B cell (primary cell): ENCODE measurements around the gene TMEM255B. TPM values are rescaled to one million over a fixed set of nuclear protein-coding genes. Genes with fewer than 3 reads are reported as not detected.

Experiments
- ATAC-seq: fragments of 200-7000 bp; cut with Tn5 transposase; one replicate; pipeline ENCODE4 v1.10.0; 2021; ENCODE audit warnings: low read depth, mild to moderate bottlenecking, moderate number of reproducible peaks, moderate library complexity
- CTCF ChIA-PET: fragments of 350-600 bp; sonication (Branson Sonifier 250); formaldehyde crosslinking; loops from one replicate; lab custom pipeline; 2021; ENCODE audit warnings: antibody characterized with exemption, inconsistent platforms; lab: Charles Lee
- POLR2A ChIA-PET: fragments of 350-600 bp; sonication (Branson Sonifier 250); formaldehyde crosslinking; loops from one replicate; lab custom pipeline; 2021; ENCODE audit warnings: antibody characterized with exemption; lab: Charles Lee
- DNase-seq: peaks from one replicate; pipeline ENCODE4 v3.0.0; 2013
- H2AFZ ChIP-seq: 2 replicates; pipeline ENCODE4 v1.6.1; 2012; ENCODE audit warnings: mild to moderate bottlenecking, low read depth, low read length; ENCODE audit not compliant: insufficient read depth, poor library complexity, severe bottlenecking
- H3K27ac ChIP-seq, 2 donors: 1 replicate in 1 of 2; 2 replicates in 1 of 2; pipeline ENCODE4 v1.5.1; 2012 to 2013; ENCODE audit warnings: low read length in 2 of 2, mild to moderate bottlenecking in 2 of 2, moderate library complexity in 1 of 2
- H3K27me3 ChIP-seq, 4 experiments: fragments of 200-600 bp in 1 of 4; sonication (generic) in 1 of 4; replicated peaks in 1 of 4; 1 replicate in 2 of 4; 2 replicates in 2 of 4; pipeline versions ENCODE4 v1.6.1 to v1.7.0; 2013 to 2016; ENCODE audit warnings: low read length in 3 of 4, mild to moderate bottlenecking in 2 of 4, mixed read lengths in 1 of 4, moderate library complexity in 1 of 4; ENCODE audit not compliant: insufficient read depth in 4 of 4, control insufficient read depth in 3 of 4; ENCODE audit errors: control extremely low read depth in 1 of 4
- H3K36me3 ChIP-seq, 2 experiments: replicated peaks in 1 of 2; 1 replicate in 1 of 2; 2 replicates in 1 of 2; pipeline versions ENCODE4 v1.6.1 to v1.7.1; 2013; ENCODE audit warnings: low read length in 1 of 2; ENCODE audit not compliant: insufficient read depth in 2 of 2, control insufficient read depth in 1 of 2; ENCODE audit errors: control extremely low read depth in 1 of 2, extremely low read depth in 1 of 2
- H3K4me1 ChIP-seq, 2 donors: fragments of 200-600 bp in 1 of 2; sonication (generic) in 1 of 2; 1 replicate in 1 of 2; 2 replicates in 1 of 2; pipeline versions ENCODE4 v1.5.1 to v1.6.1; 2013 to 2017; ENCODE audit warnings: low read length in 2 of 2; ENCODE audit not compliant: control insufficient read depth in 2 of 2, insufficient read depth in 2 of 2
- H3K4me2 ChIP-seq: replicated peaks from 2 replicates; pipeline ENCODE3; 2012; ENCODE audit warnings: mild to moderate bottlenecking, low read depth, low read length; ENCODE audit not compliant: poor library complexity, severe bottlenecking
- H3K4me3 ChIP-seq, 5 experiments: fragments of 200-600 bp in 1 of 5; sonication (generic) in 1 of 5; 1 replicate in 3 of 5; 2 replicates in 2 of 5; pipeline versions ENCODE4 v1.5.1 to v1.7.0; 2011 to 2016; ENCODE audit warnings: low read length in 4 of 5, mild to moderate bottlenecking in 4 of 5, low read depth in 2 of 5, control low read depth in 1 of 5, moderate library complexity in 1 of 5; ENCODE audit not compliant: insufficient read depth in 1 of 5; ENCODE audit errors: control extremely low read depth in 1 of 5, extremely low read depth in 1 of 5
- H3K79me2 ChIP-seq: fragments of 200-600 bp; sonication (generic); one replicate; pipeline ENCODE4 v1.6.0; 2016; ENCODE audit warnings: low read length; ENCODE audit not compliant: control insufficient read depth, insufficient read depth
- H3K9ac ChIP-seq: fragments of 200-600 bp; sonication (generic); 2 replicates; pipeline ENCODE4 v1.6.1; 2017; ENCODE audit warnings: mild to moderate bottlenecking, low read length, moderate library complexity
- H3K9me3 ChIP-seq, 3 donors: one replicate each; pipeline versions ENCODE4 v1.6.1 to v1.7.1; 2013; ENCODE audit warnings: low read length in 2 of 3; ENCODE audit not compliant: control insufficient read depth in 2 of 3, insufficient read depth in 1 of 3; ENCODE audit errors: control extremely low read depth in 1 of 3
- H4K20me1 ChIP-seq: 2 replicates; pipeline ENCODE4 v1.6.0; 2012; ENCODE audit warnings: mild to moderate bottlenecking, low read length; ENCODE audit not compliant: insufficient read depth, control insufficient read depth, poor library complexity, severe bottlenecking
- H3K27ac Mint-ChIP-seq: one replicate; pipeline ENCODE4 v1.8.0; 2021; ENCODE audit warnings: mixed read lengths
- H3K27me3 Mint-ChIP-seq: one replicate; pipeline ENCODE4 v1.8.0; 2021; ENCODE audit warnings: mixed read lengths
- H3K4me1 Mint-ChIP-seq: one replicate; pipeline ENCODE4 v1.8.0; 2021; ENCODE audit warnings: mixed read lengths
- H3K4me3 Mint-ChIP-seq: one replicate; pipeline ENCODE4 v1.8.0; 2021; ENCODE audit warnings: mixed read lengths
- H3K9me3 Mint-ChIP-seq: one replicate; pipeline ENCODE4 v1.8.0; 2022; ENCODE audit warnings: mixed read lengths; ENCODE audit not compliant: insufficient read depth
- CTCF ChIP-seq: fragments of 200-600 bp; IDR thresholded peaks from one replicate; pipeline ENCODE4 v1.8.0; 2022; ENCODE audit warnings: antibody characterized with exemption, mild to moderate bottlenecking
- EZH2 ChIP-seq: IDR thresholded peaks from 2 replicates; pipeline ENCODE4 v1.6.1; 2012; ENCODE audit warnings: borderline replicate concordance, low read depth, mild to moderate bottlenecking, moderate library complexity, low read length; ENCODE audit not compliant: insufficient read depth, poor library complexity, severe bottlenecking
- WGBS: methylation state at CpG from one replicate; pipeline ENCODE4 v1.1.5; 2013; ENCODE audit warnings: missing lambda C conversion rate; ENCODE audit not compliant: insufficient coverage; 5-methylcytosine and 5-hydroxymethylcytosine counted together
- intact Hi-C: fragments of 100-400 bp; cut with micrococcal nuclease; formaldehyde crosslinking; loops from one replicate; pipeline ENCODE4 v1.10.0; 2022
- polyA plus RNA-seq: library from polyadenylated mRNA; depleted of rRNA; stranded (reverse); fragments of >200 nt; gene quantifications from 2 replicates; pipeline ENCODE4 v1.2.3, GENCODE V29; 2012
- total RNA-seq, 2 donors: library from RNA; stranded (reverse); fragments of 120-200 nt in 1 of 2; gene quantifications; 1 replicate in 1 of 2; 2 replicates in 1 of 2; pipeline versions ENCODE4 v1.2.3 to v1.2.4, GENCODE V29; 2013 to 2022

The TMEM255B gene
- total and polyA plus RNA-seq, 2 donors (not counting 1 experiment from before 2014, with no cell fraction given): 2.1 to 8.2 TPM

- DNase-seq: no peak
- 87% methylated on average over 3 of the region's 5 CpGs for WGBS
- Histone ChIP-seq H3K79me2 (no peaks in the 10 kb centered on the region), H2AFZ (no peak overlapping the region), H3K9me3 (peaks cover 0 to 6% (median 0%) of the 10 kb centered on the region in 3 donors), H3K4me1 (no peaks in the 10 kb centered on the region), H3K27ac (no peak overlapping the region), H3K27me3 (peaks cover 0 to 6% (median 0%) of the 10 kb centered on the region in 4 experiments), H4K20me1 (no peaks in the 10 kb centered on the region), H3K36me3 (no peaks in the 10 kb centered on the region), H3K4me3 (no peak overlapping the region), H3K4me2 (no peak overlapping the region), H3K9ac (no peak overlapping the region)
- Mint-ChIP-seq H3K4me1 (no peaks in the 10 kb centered on the region), H3K9me3 (peaks cover 5% of the 10 kb centered on the region), H3K4me3 (no peak overlapping the region), H3K27me3 (peaks cover 5% of the 10 kb centered on the region), H3K27ac (no peak overlapping the region)
- POLR2A ChIA-PET: no interaction called here
- TF ChIP-seq CTCF (no peak), EZH2 (no peak)
- no peak for ATAC-seq
- CTCF ChIA-PET: no interaction called here
- intact Hi-C loops: no loop called here
These were observed 11.9 kb downstream of the TMEM255B start for GRCh38 chr13:113770937-113771336.

- no peak for TF ChIP-seq EZH2
- no peak for TF ChIP-seq CTCF
- WGBS: no CpG with 5 or more reads among the region's 4 CpGs
- peaks cover 5% of the 10 kb centered on the region for H3K9me3 Mint-ChIP-seq
- Histone ChIP-seq H3K27ac (no peak overlapping the region), H3K4me3 (no peak overlapping the region), H3K79me2 (no peaks in the 10 kb centered on the region), H4K20me1 (no peaks in the 10 kb centered on the region), H3K36me3 (no peaks in the 10 kb centered on the region), H2AFZ (no peak overlapping the region), H3K27me3 (peaks cover 0 to 6% (median 0%) of the 10 kb centered on the region in 4 experiments), H3K4me2 (no peak overlapping the region), H3K9me3 (peaks cover 0 to 12% (median 0%) of the 10 kb centered on the region in 3 donors), H3K9ac (no peak overlapping the region), H3K4me1 (no peaks in the 10 kb centered on the region)
- H3K4me1 Mint-ChIP-seq: no peaks in the 10 kb centered on the region
- DNase-seq (no peak), ATAC-seq (no peak)
- intact Hi-C loops: no loop called here
- ChIA-PET POLR2A (no interaction called here), CTCF (no interaction called here)
- H3K27ac Mint-ChIP-seq: no peak overlapping the region
- no peak overlapping the region for H3K4me3 Mint-ChIP-seq
- H3K27me3 Mint-ChIP-seq: peaks cover 5% of the 10 kb centered on the region
These were observed 12.8 kb downstream of the TMEM255B start for GRCh38 chr13:113771709-113772331.
